Heart left ventricle (tissue), 16 donors: ENCODE measurements around the gene TASOR. TPM values are rescaled to one million over a fixed set of nuclear protein-coding genes. Genes with fewer than 3 reads are reported as not detected.
"Not testable (repeated sequence)": the region's sequence is repeated elsewhere in the genome, so short reads cannot be mapped to it uniquely, and the experiment has no call there.

ENCODE experiments used
- ATAC-seq, 4 donors: fragments of 200-7000 bp; cut with Tn5 transposase; one replicate each; pipeline ENCODE4 v1.9.1; 2020 to 2022; ENCODE audit warnings: moderate library complexity in 4 of 4, mild to moderate bottlenecking in 3 of 4, moderate number of reproducible peaks in 1 of 4
- DNase-seq, 5 donors: peaks; one replicate each; pipeline ENCODE4 v3.0.0-alpha.2; 2020
- H3K27ac ChIP-seq, 12 donors: fragments of 200-600 bp; sonication (generic) in 4 of 12; one replicate each; pipeline versions ENCODE4 v1.5.0 to v1.8.0; 2016 to 2022; ENCODE audit warnings: mild to moderate bottlenecking in 2 of 12
- H3K27me3 ChIP-seq, 9 donors: fragments of 200-600 bp; sonication (generic) in 2 of 9; one replicate each; pipeline versions ENCODE4 v1.5.1 to v1.8.0; 2016 to 2022; ENCODE audit warnings: mild to moderate bottlenecking in 3 of 9
- H3K36me3 ChIP-seq, 9 donors: fragments of 200-600 bp; sonication (generic) in 2 of 9; one replicate each; pipeline versions ENCODE4 v1.5.0 to v1.8.0; 2018 to 2022; ENCODE audit warnings: mild to moderate bottlenecking in 2 of 9
- H3K4me1 ChIP-seq, 12 donors: fragments of 200-600 bp; sonication (generic) in 4 of 12; one replicate each; pipeline versions ENCODE4 v1.5.0 to v1.8.0; 2016 to 2022; ENCODE audit warnings: mild to moderate bottlenecking in 3 of 12
- H3K4me3 ChIP-seq, 12 donors: fragments of 200-600 bp; sonication (generic) in 4 of 12; one replicate each; pipeline versions ENCODE4 v1.5.0 to v1.8.0; 2017 to 2022; ENCODE audit warnings: mild to moderate bottlenecking in 9 of 12, moderate library complexity in 4 of 12
- H3K9me3 ChIP-seq, 12 donors: fragments of 200-600 bp; sonication (generic) in 4 of 12; one replicate each; pipeline versions ENCODE4 v1.5.0 to v1.8.0; 2016 to 2022; ENCODE audit warnings: mild to moderate bottlenecking in 1 of 12
- POLR2A ChIP-seq, 2 donors: fragments of 450-650 bp; IDR thresholded peaks; one replicate each; pipeline ENCODE4 v1.6.1; 2017; ENCODE audit warnings: antibody characterized with exemption in 2 of 2, mild to moderate bottlenecking in 2 of 2, moderate library complexity in 2 of 2
- WGBS, 4 donors: extraction: QIAGEN DNeasy Blood & Tissue Kit in 2 of 4; methylation state at CpG; one replicate each; pipeline versions ENCODE4 v1.1.5 to v1.1.7; 2013 to 2018; 5-methylcytosine and 5-hydroxymethylcytosine counted together
- intact Hi-C, 10 donors: fragments of 100-400 bp; cut with DNase I; formaldehyde crosslinking; loops; one replicate each; pipeline versions ENCODE4 v1.11.1 to v1.14.2; 2022
- polyA plus RNA-seq, 2 donors: library from polyadenylated mRNA; stranded (reverse); fragments of 200-250 nt; gene quantifications; one replicate each; pipeline ENCODE4 v1.2.3, GENCODE V29; 2013
- total RNA-seq, 9 donors: library from RNA; depleted of rRNA in 2 of 9; stranded (reverse); fragments of >200 nt in 2 of 9; fragmentation: NEBNext Ultra II Directional in 3 of 9; extraction: Animal tissue kit (Norgen Biotek cat#: 25700) in 3 of 9; gene quantifications; one replicate each; pipeline versions ENCODE4 v1.1.0 to v1.2.4, GENCODE V29; 2016 to 2023
- TF ChIP-seq, protein P1 (sequence below), 12 donors: fragments of 200-600 bp; sonication (generic) in 4 of 12; IDR thresholded peaks; one replicate each; pipeline versions ENCODE4 v1.5.0 to v1.8.0; 2018 to 2022; ENCODE audit warnings: antibody characterized with exemption in 12 of 12, mild to moderate bottlenecking in 5 of 12
- donor health status: ischemic (EF 13 %, LVEDD 7.1; RV severe dilation, severe dysfunction).
- donor health status: healthy with polysubstance abuse.
- donor health status: DM: no; HTN: yes; CAD: no.
- donor health status: DM: no; HTN: no; CAD: no.
- donor health status: ischemic (EF 25% LVEDD 6.9; RV normal size, moderate dysfunction).
- donor health status: ischemic (EF 25% LVEDD 5.7; RV mildly dilated, moderate dysfunction).
- donor health status: healthy.
- donor health status: DM: yes; HTN: yes; CAD: no.
- donor health status: ischemic (EF 35%, LVEDD 5.7; RV mildly dilated, moderate dysfunction).
- donor health status: nonischemic (EF 11% LVEDD 7.7; RV severe dilation, severe dysfunction).
- donor health status: DM: yes; HTN: yes; CAD: no.
- donor health status: PGD.
- donor health status: ischemic (EF 29% LVEDD 5.4; RV normal size, mild dysfunction).
- donor health status: nonischemic (EF 23%, LVEDD 6.1; RV moderate dilation, normal function).

TASOR gene
- total and polyA plus RNA-seq, 11 donors, result 9.1 to 36.5 (median 24.0) TPM

DNA sequence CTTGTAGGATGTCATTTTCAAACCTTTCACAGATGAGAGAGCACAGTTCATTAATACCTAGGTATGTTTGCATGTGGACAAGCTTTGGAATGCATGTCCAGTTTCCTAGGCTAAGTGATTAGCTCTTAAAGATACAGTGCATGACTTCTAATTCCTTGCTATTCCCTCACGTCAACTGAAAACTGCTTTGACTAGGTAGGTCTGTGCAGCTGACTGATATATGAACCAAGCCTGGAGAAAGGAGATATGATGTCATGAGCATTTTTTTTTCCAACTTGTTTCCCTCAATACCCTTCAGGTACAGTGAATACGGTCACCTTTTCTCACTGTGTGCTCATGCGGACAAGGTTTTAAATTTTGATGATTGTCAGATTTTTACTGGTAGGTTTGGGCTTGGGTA lies 41.6 kb upstream of the TASOR start:
- no peaks in the 10 kb centered on the region for H3K9me3 ChIP-seq
- ATAC-seq, result no peak
- H3K4me1 ChIP-seq, result no peaks in the 10 kb centered on the region
- TF ChIP-seq, protein P1, sequence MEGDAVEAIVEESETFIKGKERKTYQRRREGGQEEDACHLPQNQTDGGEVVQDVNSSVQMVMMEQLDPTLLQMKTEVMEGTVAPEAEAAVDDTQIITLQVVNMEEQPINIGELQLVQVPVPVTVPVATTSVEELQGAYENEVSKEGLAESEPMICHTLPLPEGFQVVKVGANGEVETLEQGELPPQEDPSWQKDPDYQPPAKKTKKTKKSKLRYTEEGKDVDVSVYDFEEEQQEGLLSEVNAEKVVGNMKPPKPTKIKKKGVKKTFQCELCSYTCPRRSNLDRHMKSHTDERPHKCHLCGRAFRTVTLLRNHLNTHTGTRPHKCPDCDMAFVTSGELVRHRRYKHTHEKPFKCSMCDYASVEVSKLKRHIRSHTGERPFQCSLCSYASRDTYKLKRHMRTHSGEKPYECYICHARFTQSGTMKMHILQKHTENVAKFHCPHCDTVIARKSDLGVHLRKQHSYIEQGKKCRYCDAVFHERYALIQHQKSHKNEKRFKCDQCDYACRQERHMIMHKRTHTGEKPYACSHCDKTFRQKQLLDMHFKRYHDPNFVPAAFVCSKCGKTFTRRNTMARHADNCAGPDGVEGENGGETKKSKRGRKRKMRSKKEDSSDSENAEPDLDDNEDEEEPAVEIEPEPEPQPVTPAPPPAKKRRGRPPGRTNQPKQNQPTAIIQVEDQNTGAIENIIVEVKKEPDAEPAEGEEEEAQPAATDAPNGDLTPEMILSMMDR (IDR thresholded peaks at IDR 0.05), result no peak
- no peak for TF ChIP-seq POLR2A (IDR thresholded peaks at IDR 0.05)
- no peaks in the 10 kb centered on the region for H3K27me3 ChIP-seq
- peak overlapping the region in 1 of 12 donors; percentile 4 for H3K27ac ChIP-seq
- no peak for DNase-seq
- peaks cover 0 to 64% (median 54%) of the 10 kb centered on the region in 9 donors for H3K36me3 ChIP-seq
- 94 to 96% (median 95%) methylated on average over 3 of the region's 3 CpGs for WGBS, 4 donors
- intact Hi-C loops, result no loop called here
- H3K4me3 ChIP-seq, result no peak overlapping the region

DNA sequence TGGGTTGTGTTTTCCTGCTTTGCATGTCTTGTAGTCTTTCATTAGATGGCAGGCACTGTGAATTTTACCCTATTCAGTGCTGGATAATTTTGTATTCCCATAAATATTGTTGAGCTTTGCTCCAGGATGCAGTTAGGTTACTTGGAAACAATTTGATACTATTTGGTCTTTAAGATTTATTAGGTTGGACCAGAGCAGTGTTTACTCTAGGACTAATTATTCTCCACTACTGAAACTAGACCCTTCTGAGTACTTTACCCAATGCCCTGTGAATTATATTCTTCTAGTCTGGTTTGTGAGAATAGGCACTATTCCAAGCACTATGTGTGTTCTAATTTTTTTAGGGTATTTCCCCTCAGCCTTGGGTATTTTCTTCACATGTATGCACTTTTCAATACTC lies 37.8 kb upstream of the TASOR start:
- Histone ChIP-seq H3K4me3 (no peak overlapping the region), H3K36me3 (peaks cover 0 to 26% (median 16%) of the 10 kb centered on the region in 9 donors), H3K4me1 (no peaks in the 10 kb centered on the region), H3K27ac (no peak overlapping the region), H3K9me3 (peaks cover 0 to 5% (median 0%) of the 10 kb centered on the region in 12 donors), H3K27me3 (no peaks in the 10 kb centered on the region)
- intact Hi-C loops, result no loop called here
- no peak for ATAC-seq
- TF ChIP-seq, protein P1 (IDR thresholded peaks at IDR 0.05), result no peak
- no peak for TF ChIP-seq POLR2A (IDR thresholded peaks at IDR 0.05)
- no peak for DNase-seq

DNA sequence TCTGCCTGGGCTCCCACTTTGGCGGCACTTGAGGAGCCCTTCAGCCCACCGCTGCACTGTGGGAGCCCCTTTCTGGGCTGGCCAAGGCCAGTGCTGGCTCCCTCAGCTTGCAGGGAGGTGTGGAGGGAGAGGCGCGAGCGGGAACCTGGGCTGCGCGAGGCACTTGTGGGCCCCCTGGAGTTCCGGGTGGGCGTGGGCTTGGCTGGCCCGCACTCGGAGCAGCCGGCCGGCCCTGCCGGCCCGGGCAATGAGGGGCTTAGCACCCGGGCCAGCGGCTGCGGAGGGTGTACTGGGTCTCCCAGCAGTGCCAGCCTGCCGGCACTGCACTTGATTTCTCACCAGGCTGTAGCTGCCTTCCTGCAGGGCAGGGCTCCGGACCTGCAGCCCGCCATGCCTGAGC lies 35.7 kb upstream of the TASOR start:
- WGBS, 4 donors, result 86 to 98% (median 94%) methylated on average over 8 to 21 of the region's 21 CpGs
- DNase-seq, ATAC-seq, H3K4me1 ChIP-seq, H3K4me3 ChIP-seq, H3K27ac ChIP-seq, H3K27me3 ChIP-seq, intact Hi-C loops: not testable (repeated sequence)
- Histone ChIP-seq H3K36me3 (peaks cover 0 to 10% (median 2%) of the 10 kb centered on the region in 9 donors), H3K9me3 (peaks cover 0 to 15% (median 3%) of the 10 kb centered on the region in 12 donors)

DNA sequence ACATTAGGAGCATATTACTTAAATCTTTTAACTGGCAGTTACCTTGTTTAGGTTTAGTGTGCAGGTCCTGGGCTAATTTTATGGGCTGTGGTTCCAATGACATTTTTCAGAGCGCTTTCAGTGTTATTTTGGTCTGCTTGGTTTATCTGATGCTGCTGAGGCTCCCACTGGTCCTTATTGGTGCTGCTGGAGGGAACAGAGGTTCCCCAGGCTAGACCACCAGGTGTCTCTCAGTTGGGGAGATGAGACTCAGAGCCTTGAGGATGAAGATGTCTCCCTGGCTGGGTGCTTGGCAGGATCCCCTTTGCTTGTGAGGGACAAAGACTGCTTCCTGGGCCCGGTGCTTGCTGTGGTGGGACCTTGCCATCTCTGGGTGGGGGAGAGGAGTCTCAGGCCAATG lies 28.3 kb upstream of the TASOR start:
- WGBS, 4 donors, result 79 to 94% (median 90%) methylated on average over 2 of the region's 2 CpGs
- H3K4me1 ChIP-seq, result no peaks in the 10 kb centered on the region
- H3K9me3 ChIP-seq, result peaks cover 0 to 15% (median 3%) of the 10 kb centered on the region in 12 donors
- intact Hi-C loops, result no loop called here
- H3K27me3 ChIP-seq, result no peaks in the 10 kb centered on the region
- ATAC-seq, result no peak
- no peak overlapping the region for H3K27ac ChIP-seq
- H3K4me3 ChIP-seq, result no peak overlapping the region
- no peaks in the 10 kb centered on the region for H3K36me3 ChIP-seq
- DNase-seq, result no peak
- TF ChIP-seq, protein P1 (IDR thresholded peaks at IDR 0.05), result no peak
- no peak for TF ChIP-seq POLR2A (IDR thresholded peaks at IDR 0.05)

DNA sequence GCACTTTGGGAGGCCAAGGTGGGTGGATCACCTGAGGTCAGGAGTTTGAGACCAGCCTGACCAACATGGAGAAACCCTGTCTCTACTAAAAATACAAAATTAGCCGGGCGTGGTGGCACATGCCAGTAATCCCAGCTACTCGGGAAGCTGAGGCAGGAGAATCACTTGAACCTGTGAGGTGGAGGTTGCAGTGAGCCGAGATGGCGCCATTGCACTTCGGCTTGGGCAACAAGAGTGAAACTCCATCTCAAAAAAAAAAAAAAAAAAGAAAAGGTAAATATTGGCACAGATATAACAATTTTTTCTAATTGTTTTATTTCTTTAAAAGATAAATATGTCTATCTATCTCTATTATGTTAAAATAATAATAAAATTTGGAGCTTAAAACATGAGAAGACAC lies 24.3 kb upstream of the TASOR start:
- H3K27ac ChIP-seq, H3K36me3 ChIP-seq, ATAC-seq, DNase-seq, H3K4me1 ChIP-seq, H3K4me3 ChIP-seq, H3K9me3 ChIP-seq, H3K27me3 ChIP-seq: not testable (repeated sequence)
- TF ChIP-seq, protein P1 (IDR thresholded peaks at IDR 0.05), result peak in 3 of 12 donors; percentile 6 to 38 (median 18)
- WGBS, 4 donors, result 83 to 92% (median 88%) methylated on average over 6 of the region's 6 CpGs
- intact Hi-C loops, result loop anchor here in 2 of 10 donors (5.0 to 10.0 kb wide), 2 partner anchors 95 to 367 kb away; partner anchors contain the start of gene ARHGEF3 (in 1 of the 2)
